ENCODE measurements around the gene VMAC. TPM values are rescaled to one million over a fixed set of nuclear protein-coding genes. Genes with fewer than 3 reads are reported as not detected.

Gene VMAC
- total and polyA plus RNA-seq, 3 experiments from 2014 or later: 4.0 to 6.3 (median 4.1) TPM

DNA sequence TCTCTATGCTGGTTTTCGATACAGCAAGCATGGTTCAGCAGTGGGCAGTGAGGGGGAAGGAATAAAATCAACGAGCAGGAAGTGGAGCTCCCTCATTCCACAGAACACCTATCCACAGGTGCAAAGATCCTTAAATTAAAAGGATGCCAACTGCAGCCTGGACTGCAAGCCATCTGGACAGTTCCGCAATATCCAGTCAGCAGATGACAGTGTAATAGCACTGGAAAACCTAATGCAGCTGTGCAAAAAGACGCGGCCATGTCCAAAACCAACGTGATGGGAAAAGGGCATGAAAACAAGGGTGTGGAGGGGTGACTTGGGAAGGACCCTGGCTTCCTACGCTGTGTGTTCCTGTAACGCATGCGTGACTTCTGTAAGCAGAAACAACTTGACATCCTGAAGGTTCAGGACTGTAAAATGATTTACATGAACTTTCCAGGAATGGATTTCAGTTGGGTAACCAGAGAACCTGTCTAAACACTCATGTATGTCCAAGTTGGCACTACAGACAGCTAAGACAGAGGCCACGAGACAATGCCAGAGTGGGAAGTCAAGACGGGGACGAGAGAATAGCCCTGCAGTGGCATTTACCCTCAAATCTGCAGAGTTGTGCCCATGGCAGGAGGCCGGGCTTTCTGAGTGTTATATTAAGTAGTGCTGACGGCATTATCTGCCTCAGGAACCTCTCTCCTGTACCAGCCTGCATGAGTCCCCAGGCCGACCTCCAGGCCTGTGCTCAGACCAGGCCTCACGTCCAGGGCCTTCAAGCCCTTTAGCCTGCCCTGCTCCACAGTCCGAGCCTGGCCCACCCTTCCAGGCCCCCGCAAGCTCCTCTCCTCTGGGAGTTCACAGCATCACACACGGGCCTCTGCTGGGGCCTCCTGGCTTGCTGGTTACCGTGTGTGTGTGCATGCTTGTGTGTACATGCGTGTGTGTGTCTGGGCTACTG, 35.9 kb downstream of the VMAC start:
- Mint-ChIP-seq H3K4me1 (peaks cover 9 to 31% (median 12%) of the 10 kb centered on the region in 3 donors), H3K4me3 (no peak overlapping the region), H3K27ac (peak overlapping the region in 1 of 8 donors; percentile 23), H3K36me3 (peaks cover 4 to 74% (median 6%) of the 10 kb centered on the region in 3 donors), H3K27me3 (no peaks in the 10 kb centered on the region), H3K9me3 (no peaks in the 10 kb centered on the region)
- no peaks in the 10 kb centered on the region for H3K9me3 ChIP-seq (ENCODE audit: low read length)
- peaks cover 41% of the 10 kb centered on the region for H3K36me3 ChIP-seq (ENCODE audit: insufficient read depth, low read length)
- DNase-seq: no peak
- H3K4me1 ChIP-seq (ENCODE audit: insufficient read depth, low read length): no peaks in the 10 kb centered on the region
- no peak overlapping the region for H3K4me3 ChIP-seq (ENCODE audit: low read length)
- no peaks in the 10 kb centered on the region for H3K27me3 ChIP-seq (ENCODE audit: insufficient read depth, low read length, poor library complexity, severe bottlenecking)
- CTCF ChIA-PET: no interaction called here
- no peak overlapping the region for H3K27ac ChIP-seq (ENCODE audit: low read depth, low read length)
- POLR2A ChIA-PET: no interaction called here

DNA sequence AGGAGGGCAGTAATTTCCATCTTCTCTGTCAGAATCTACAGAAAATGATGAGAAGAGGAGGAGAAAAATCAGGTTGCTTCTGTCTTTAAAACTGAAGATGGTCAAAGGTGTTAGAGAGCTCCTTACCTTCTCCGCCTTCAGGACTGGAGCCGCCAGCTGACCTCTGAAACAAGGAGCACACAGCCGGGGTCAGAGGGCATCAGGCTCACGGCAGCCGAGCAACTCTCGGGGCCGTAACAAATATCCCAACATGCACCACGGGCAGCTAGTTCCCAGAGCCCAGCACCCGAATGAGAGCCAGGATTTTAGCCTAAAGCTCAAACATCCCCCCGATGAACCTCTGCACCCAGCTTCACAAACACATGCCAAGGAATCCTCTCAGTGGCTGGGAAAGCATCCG, 37.0 kb downstream of the VMAC start:
- H3K9me3 Mint-ChIP-seq: no peaks in the 10 kb centered on the region
- peak overlapping the region in 1 of 8 donors; percentile 73 for H3K27ac Mint-ChIP-seq
- peaks cover 7% of the 10 kb centered on the region for H3K4me1 ChIP-seq (ENCODE audit: insufficient read depth, low read length)
- peaks cover 30% of the 10 kb centered on the region for H3K36me3 ChIP-seq (ENCODE audit: insufficient read depth, low read length)
- no peaks in the 10 kb centered on the region for H3K27me3 Mint-ChIP-seq
- H3K27me3 ChIP-seq (ENCODE audit: insufficient read depth, low read length, poor library complexity, severe bottlenecking): no peaks in the 10 kb centered on the region
- no peak overlapping the region for H3K4me3 ChIP-seq (ENCODE audit: low read length)
- peaks cover 18 to 39% (median 21%) of the 10 kb centered on the region in 3 donors for H3K4me1 Mint-ChIP-seq
- no peaks in the 10 kb centered on the region for H3K9me3 ChIP-seq (ENCODE audit: low read length)
- POLR2A ChIA-PET: no interaction called here
- peaks cover 5 to 72% (median 5%) of the 10 kb centered on the region in 3 donors for H3K36me3 Mint-ChIP-seq
- CTCF ChIA-PET: interaction anchor here (0.6 kb wide), 1 partner anchor 281 kb away, joined by 3 read pairs; no protein-coding TSS in a partner anchor
- no peak overlapping the region for H3K4me3 Mint-ChIP-seq
- H3K27ac ChIP-seq (ENCODE audit: low read depth, low read length): no peak overlapping the region
- DNase-seq: no peak

DNA sequence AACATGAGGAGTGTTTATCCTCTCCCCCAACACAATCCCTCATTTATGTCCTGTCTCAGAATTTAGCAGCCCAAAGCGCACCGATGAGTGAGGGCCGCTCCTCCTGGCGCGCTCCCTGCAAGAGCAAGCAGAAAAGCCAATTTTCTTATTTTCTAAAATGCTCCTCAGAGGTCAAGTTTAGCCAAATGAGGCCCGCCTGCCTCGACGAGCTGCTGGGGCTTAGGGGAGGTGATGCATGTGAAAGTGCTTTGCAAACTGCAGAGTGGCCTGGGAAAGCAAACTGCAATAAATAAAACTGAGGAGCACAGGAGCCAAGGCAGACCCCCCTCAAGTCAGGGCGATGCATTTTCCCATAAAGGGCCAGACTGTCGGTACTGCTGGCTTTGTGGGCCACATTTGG, 38.4 kb downstream of the VMAC start:
- peaks cover 26% of the 10 kb centered on the region for H3K36me3 ChIP-seq (ENCODE audit: insufficient read depth, low read length)
- CTCF ChIA-PET: no interaction called here
- Mint-ChIP-seq H3K36me3 (peaks cover 5 to 64% (median 5%) of the 10 kb centered on the region in 3 donors), H3K4me1 (peaks cover 28 to 45% (median 30%) of the 10 kb centered on the region in 3 donors), H3K9me3 (no peaks in the 10 kb centered on the region), H3K27me3 (no peaks in the 10 kb centered on the region), H3K4me3 (no peak overlapping the region), H3K27ac (peak overlapping the region in 1 of 8 donors; percentile 51)
- peaks cover 21% of the 10 kb centered on the region for H3K4me1 ChIP-seq (ENCODE audit: insufficient read depth, low read length)
- POLR2A ChIA-PET: interaction anchor here (0.6 kb wide), 1 partner anchor 10 kb away, joined by 4 read pairs; no protein-coding TSS in a partner anchor
- H3K27me3 ChIP-seq (ENCODE audit: insufficient read depth, low read length, poor library complexity, severe bottlenecking): no peaks in the 10 kb centered on the region
- no peak for DNase-seq
- no peak overlapping the region for H3K27ac ChIP-seq (ENCODE audit: low read depth, low read length)
- H3K4me3 ChIP-seq (ENCODE audit: low read length): no peak overlapping the region
- no peaks in the 10 kb centered on the region for H3K9me3 ChIP-seq (ENCODE audit: low read length)

DNA sequence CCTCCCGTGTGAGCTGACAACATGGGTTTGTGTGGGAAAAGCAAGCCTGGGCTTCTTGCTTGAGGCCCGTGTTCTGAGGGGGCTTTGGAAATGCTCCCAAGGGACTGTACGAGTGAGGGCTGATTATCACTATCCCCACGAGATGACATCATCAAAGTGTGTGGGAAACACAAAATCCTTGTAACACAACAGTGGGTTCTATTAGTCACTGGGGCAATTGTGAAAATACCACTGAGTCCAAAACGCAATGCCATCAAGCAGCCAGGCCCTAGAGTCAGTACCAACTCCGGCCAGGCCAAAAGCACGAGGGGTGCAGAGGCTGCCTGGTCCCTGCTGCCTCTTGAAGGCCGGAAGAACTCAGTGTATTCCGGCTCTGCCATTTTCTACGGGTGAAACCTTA, 39.0 kb downstream of the VMAC start:
- Histone ChIP-seq H3K4me1 (ENCODE audit: insufficient read depth, low read length) (peaks cover 27% of the 10 kb centered on the region), H3K9me3 (ENCODE audit: low read length) (no peaks in the 10 kb centered on the region), H3K36me3 (ENCODE audit: insufficient read depth, low read length) (peaks cover 26% of the 10 kb centered on the region), H3K27ac (ENCODE audit: low read depth, low read length) (no peak overlapping the region), H3K4me3 (ENCODE audit: low read length) (no peak overlapping the region), H3K27me3 (ENCODE audit: insufficient read depth, low read length, poor library complexity, severe bottlenecking) (no peaks in the 10 kb centered on the region)
- no peaks in the 10 kb centered on the region for H3K9me3 Mint-ChIP-seq
- H3K36me3 Mint-ChIP-seq: peaks cover 5 to 64% (median 5%) of the 10 kb centered on the region in 3 donors
- CTCF ChIA-PET: no interaction called here
- POLR2A ChIA-PET: no interaction called here
- H3K4me3 Mint-ChIP-seq: no peak overlapping the region
- DNase-seq: no peak
- peak overlapping the region in 2 of 8 donors; percentile 47 to 81 for H3K27ac Mint-ChIP-seq
- H3K27me3 Mint-ChIP-seq: no peaks in the 10 kb centered on the region
- H3K4me1 Mint-ChIP-seq: peaks cover 32 to 51% (median 34%) of the 10 kb centered on the region in 3 donors

DNA sequence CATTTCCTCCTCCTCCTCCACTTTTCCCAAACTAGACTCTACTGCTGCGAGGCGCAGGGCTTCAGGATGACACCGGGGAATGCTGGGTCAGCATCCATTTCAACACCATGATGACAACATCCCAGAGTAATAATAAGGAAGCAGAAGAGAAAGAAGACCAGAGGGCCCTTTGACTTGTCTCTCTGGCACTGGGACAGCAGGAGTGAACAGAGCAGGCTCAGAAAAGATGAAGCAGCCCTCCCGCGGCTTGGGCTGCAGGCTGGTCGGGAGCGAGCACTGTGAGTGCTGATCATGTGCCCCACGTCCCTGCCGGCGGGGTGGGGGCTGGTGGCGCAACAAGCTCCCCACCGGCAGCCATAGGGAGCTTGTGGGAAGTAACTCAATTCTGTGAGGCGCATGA, 42.8 kb downstream of the VMAC start:
- no peaks in the 10 kb centered on the region for H3K9me3 Mint-ChIP-seq
- Histone ChIP-seq H3K36me3 (ENCODE audit: insufficient read depth, low read length) (peaks cover 6% of the 10 kb centered on the region), H3K27me3 (ENCODE audit: insufficient read depth, low read length, poor library complexity, severe bottlenecking) (no peaks in the 10 kb centered on the region), H3K9me3 (ENCODE audit: low read length) (no peaks in the 10 kb centered on the region), H3K27ac (ENCODE audit: low read depth, low read length) (no peak overlapping the region), H3K4me3 (ENCODE audit: low read length) (no peak overlapping the region), H3K4me1 (ENCODE audit: insufficient read depth, low read length) (peaks cover 65% of the 10 kb centered on the region)
- CTCF ChIA-PET: interaction anchor here (3.8 kb wide), 1 partner anchor 20 kb away, joined by 13 read pairs; no protein-coding TSS in a partner anchor
- peaks cover 67 to 86% (median 70%) of the 10 kb centered on the region in 3 donors for H3K4me1 Mint-ChIP-seq
- peaks cover 3 to 49% (median 5%) of the 10 kb centered on the region in 3 donors for H3K36me3 Mint-ChIP-seq
- peaks cover 0 to 1% of the 10 kb centered on the region in 2 donors for H3K27me3 Mint-ChIP-seq
- no peak for DNase-seq
- peak overlapping the region in 2 of 7 donors; percentile 37 to 59 for H3K4me3 Mint-ChIP-seq
- H3K27ac Mint-ChIP-seq: peak overlapping the region in 7 of 8 donors; percentile 68 to 88 (median 83)
- POLR2A ChIA-PET: no interaction called here

DNA sequence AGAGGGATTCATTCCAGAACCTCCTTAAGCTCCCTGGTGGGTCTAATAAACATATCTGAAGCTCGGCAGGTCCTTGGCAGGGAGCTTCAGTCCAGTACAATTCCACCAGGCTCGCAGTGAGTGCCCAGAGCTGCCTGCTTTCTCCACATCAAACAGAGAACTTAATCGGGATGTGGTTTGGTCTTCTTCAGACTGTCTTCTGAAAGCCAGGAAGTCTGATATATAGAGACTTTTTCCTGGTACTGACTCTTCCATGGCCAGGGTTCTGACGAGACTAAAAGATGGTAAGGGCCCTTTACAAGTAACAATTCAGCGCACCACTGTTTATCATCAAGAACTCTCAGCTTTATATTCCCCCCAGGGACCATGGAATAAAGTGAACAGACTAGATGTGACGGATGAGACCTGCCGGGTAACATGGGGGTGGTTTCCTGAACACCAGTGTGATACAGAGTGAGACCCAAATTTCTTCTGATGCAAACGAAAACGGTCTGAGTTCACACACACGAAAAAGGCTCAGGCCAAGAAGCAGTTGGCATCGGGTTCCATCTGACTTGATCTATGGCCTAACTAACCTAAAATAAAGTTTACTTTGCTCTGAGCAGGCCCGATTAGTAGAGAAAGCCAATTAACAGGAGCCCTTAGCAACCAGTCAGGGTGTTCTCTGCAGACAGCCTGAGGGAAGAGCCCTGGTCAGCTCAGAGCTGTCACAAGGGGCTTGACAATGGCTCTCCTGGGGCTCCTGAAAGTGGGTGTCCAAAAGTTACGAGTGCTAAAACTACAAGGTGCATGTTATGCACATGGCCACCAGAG, 44.3 kb downstream of the VMAC start:
- ChIA-PET CTCF (interaction anchor here (0.9 to 3.8 kb wide), 4 partner anchors 13 to 26 kb away, joined by 3 to 13 read pairs (median 4); no protein-coding TSS in a partner anchor), POLR2A (interaction anchor here (2.2 kb wide), 1 partner anchor 13 kb away, joined by 5 read pairs; no protein-coding TSS in a partner anchor)
- Mint-ChIP-seq H3K4me1 (peaks cover 80 to 90% (median 85%) of the 10 kb centered on the region in 3 donors), H3K27me3 (peaks cover 0 to 1% of the 10 kb centered on the region in 2 donors), H3K4me3 (peak overlapping the region; percentile 9 to 76 (median 74)), H3K36me3 (peaks cover 3 to 43% (median 5%) of the 10 kb centered on the region in 3 donors), H3K9me3 (no peaks in the 10 kb centered on the region), H3K27ac (peak overlapping the region; percentile 62 to 98 (median 94))
- H3K27me3 ChIP-seq (ENCODE audit: insufficient read depth, low read length, poor library complexity, severe bottlenecking): no peaks in the 10 kb centered on the region
- H3K36me3 ChIP-seq (ENCODE audit: insufficient read depth, low read length): peaks cover 6% of the 10 kb centered on the region
- H3K27ac ChIP-seq (ENCODE audit: low read depth, low read length): peak overlapping the region; percentile 13
- DNase-seq: no peak
- H3K9me3 ChIP-seq (ENCODE audit: low read length): no peaks in the 10 kb centered on the region
- peaks cover 80% of the 10 kb centered on the region for H3K4me1 ChIP-seq (ENCODE audit: insufficient read depth, low read length)
- peak overlapping the region; percentile 39 for H3K4me3 ChIP-seq (ENCODE audit: low read length)

DNA sequence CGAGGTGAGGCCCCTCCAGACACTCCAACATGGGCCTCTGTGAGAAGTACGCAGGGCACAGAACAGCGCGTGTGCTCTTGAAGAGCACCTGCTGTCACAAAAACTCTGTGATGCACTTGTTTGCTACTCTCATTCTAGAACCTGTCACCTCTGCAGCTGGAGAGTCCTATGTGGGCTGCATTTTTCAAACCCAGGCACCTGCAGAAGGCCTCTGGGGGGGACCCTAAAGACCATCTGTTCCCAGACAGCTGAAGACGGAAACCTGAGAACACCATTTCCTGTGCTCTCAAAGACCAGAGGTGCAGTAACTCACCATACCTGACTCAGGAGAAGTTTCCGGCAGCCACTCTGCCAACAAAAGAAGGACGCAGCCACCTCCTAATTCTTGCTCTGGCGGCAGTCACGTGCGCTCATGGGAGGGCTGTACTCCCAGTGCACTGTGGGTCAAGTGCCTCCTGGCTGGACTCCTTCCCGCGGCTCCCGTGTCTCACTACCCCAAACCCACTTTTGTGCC, 45.2 kb downstream of the VMAC start:
- peaks cover 3 to 42% (median 5%) of the 10 kb centered on the region in 3 donors for H3K36me3 Mint-ChIP-seq
- Histone ChIP-seq H3K4me3 (ENCODE audit: low read length) (peak overlapping the region; percentile 39), H3K27ac (ENCODE audit: low read depth, low read length) (no peak overlapping the region)

More for the DNA sequence above, 45.2 kb downstream of the VMAC start:
- CTCF ChIA-PET: interaction anchor here (1.5 to 3.8 kb wide), 2 partner anchors 18 to 146 kb away, joined by 4 to 13 read pairs; no protein-coding TSS in a partner anchor
- DNase-seq: peak in 2 of 5 donors; percentile 21 to 59
- Mint-ChIP-seq H3K4me1 (peaks cover 83 to 92% (median 89%) of the 10 kb centered on the region in 3 donors), H3K4me3 (peak overlapping the region; percentile 13 to 76 (median 71)), H3K9me3 (no peaks in the 10 kb centered on the region), H3K27me3 (peaks cover 0 to 1% of the 10 kb centered on the region in 2 donors), H3K27ac (peak overlapping the region; percentile 62 to 96 (median 94))
- Histone ChIP-seq H3K4me1 (ENCODE audit: insufficient read depth, low read length) (peaks cover 89% of the 10 kb centered on the region), H3K9me3 (ENCODE audit: low read length) (no peaks in the 10 kb centered on the region), H3K36me3 (ENCODE audit: insufficient read depth, low read length) (peaks cover 3% of the 10 kb centered on the region), H3K27me3 (ENCODE audit: insufficient read depth, low read length, poor library complexity, severe bottlenecking) (no peaks in the 10 kb centered on the region)
- POLR2A ChIA-PET: interaction anchor here (1.0 to 2.2 kb wide), 2 partner anchors 12 to 46 kb away, joined by 3 to 5 read pairs; no protein-coding TSS in a partner anchor
